ENCODE results near the gene CHST11.

CHST11 gene

GRCh38 chr12:104668274-104668718, 211.5 kb downstream of the CHST11 start (continued):
- TF ChIP-seq ZNF157 (tag by site-specific recombination; IDR thresholded peaks at IDR 0.05): no peak
- TF ChIP-seq ZNF473 (tag by site-specific recombination; IDR thresholded peaks at IDR 0.05): no peak
- TF ChIP-seq ZFHX2 (tag by site-specific recombination; conservative IDR thresholded peaks at IDR 0.05): no peak
- TF ChIP-seq ZNF544 (tag by site-specific recombination; IDR thresholded peaks at IDR 0.05): no peak
- no peak for TF ChIP-seq ZNF830 (tag by site-specific recombination; IDR thresholded peaks at IDR 0.05; ENCODE audit: low read depth)
- TF ChIP-seq ZNF248 (tag by site-specific recombination; IDR thresholded peaks at IDR 0.05): no peak
- no peak for TF ChIP-seq HOXD13 (CRISPR knock-in tag; IDR thresholded peaks at IDR 0.05; ENCODE audit: borderline replicate concordance)
- no peak for TF ChIP-seq ZNF133 (tag by site-specific recombination; IDR thresholded peaks at IDR 0.05)
- no peak for TF ChIP-seq OVOL3 (tag by site-specific recombination; IDR thresholded peaks at IDR 0.05)
- no peak for TF ChIP-seq PATZ1 (tag by site-specific recombination; IDR thresholded peaks at IDR 0.05)
- TF ChIP-seq ZNF626 (tag by site-specific recombination; IDR thresholded peaks at IDR 0.05): no peak
- no peak for TF ChIP-seq ZNF621 (tag by site-specific recombination; IDR thresholded peaks at IDR 0.05)
- TF ChIP-seq ZNF529 (tag by site-specific recombination; IDR thresholded peaks at IDR 0.05; ENCODE audit: insufficient replicate concordance): no peak
- TF ChIP-seq ZNF837 (tag by site-specific recombination; IDR thresholded peaks at IDR 0.05): no peak
- TF ChIP-seq ZNF175 (tag by site-specific recombination; IDR thresholded peaks at IDR 0.05): no peak
- no peak for TF ChIP-seq ZNF707 (tag by site-specific recombination; IDR thresholded peaks at IDR 0.05)
- no peak for TF ChIP-seq TCF7L2 (IDR thresholded peaks at IDR 0.05; ENCODE audit: borderline replicate concordance, low read depth, low read length)
- TF ChIP-seq ZNF585B (tag by site-specific recombination; IDR thresholded peaks at IDR 0.05): no peak
- TF ChIP-seq KLF8 (tag by site-specific recombination; IDR thresholded peaks at IDR 0.05): no peak
- TF ChIP-seq ZNF24 (tag by site-specific recombination; IDR thresholded peaks at IDR 0.05): no peak
- no peak for TF ChIP-seq SETDB1 (IDR thresholded peaks at IDR 0.05; ENCODE audit: insufficient read length, low read length)
- TF ChIP-seq ZNF221 (tag by site-specific recombination; IDR thresholded peaks at IDR 0.05; ENCODE audit: borderline replicate concordance): no peak
- no peak for TF ChIP-seq ZNF184 (tag by site-specific recombination; IDR thresholded peaks at IDR 0.05)
- TF ChIP-seq, protein P1, sequence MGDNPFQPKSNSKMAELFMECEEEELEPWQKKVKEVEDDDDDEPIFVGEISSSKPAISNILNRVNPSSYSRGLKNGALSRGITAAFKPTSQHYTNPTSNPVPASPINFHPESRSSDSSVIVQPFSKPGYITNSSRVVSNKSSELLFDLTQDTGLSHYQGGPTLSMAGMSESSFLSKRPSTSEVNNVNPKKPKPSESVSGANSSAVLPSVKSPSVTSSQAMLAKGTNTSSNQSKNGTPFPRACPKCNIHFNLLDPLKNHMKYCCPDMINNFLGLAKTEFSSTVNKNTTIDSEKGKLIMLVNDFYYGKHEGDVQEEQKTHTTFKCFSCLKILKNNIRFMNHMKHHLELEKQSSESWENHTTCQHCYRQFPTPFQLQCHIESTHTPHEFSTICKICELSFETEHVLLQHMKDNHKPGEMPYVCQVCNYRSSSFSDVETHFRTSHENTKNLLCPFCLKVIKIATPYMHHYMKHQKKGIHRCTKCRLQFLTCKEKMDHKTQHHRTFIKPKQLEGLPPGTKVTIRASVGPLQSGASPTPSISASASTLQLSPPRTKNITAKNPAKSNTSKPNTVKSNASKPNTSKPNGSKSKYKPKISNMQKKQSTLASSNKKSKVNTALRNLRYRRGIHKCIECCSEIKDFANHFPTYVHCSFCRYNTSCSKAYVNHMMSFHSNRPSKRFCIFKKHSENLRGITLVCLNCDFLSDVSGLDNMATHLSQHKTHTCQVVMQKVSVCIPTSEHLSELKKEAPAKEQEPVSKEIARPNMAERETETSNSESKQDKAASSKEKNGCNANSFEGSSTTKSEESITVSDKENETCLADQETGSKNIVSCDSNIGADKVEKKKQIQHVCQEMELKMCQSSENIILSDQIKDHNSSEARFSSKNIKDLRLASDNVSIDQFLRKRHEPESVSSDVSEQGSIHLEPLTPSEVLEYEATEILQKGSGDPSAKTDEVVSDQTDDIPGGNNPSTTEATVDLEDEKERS (tag by site-specific recombination; IDR thresholded peaks at IDR 0.05): no peak
- no peak for TF ChIP-seq SCRT1 (tag by site-specific recombination; IDR thresholded peaks at IDR 0.05; ENCODE audit: borderline replicate concordance)
- TF ChIP-seq ZNF16 (tag by site-specific recombination; IDR thresholded peaks at IDR 0.05; ENCODE audit: low read depth): no peak
- TF ChIP-seq ZNF112 (tag by site-specific recombination; IDR thresholded peaks at IDR 0.05): no peak
- TF ChIP-seq ZNF768 (tag by site-specific recombination; IDR thresholded peaks at IDR 0.05): no peak
- TF ChIP-seq ZNF843 (tag by site-specific recombination; IDR thresholded peaks at IDR 0.05): peak; percentile 65; the same call in 1 of the 2 replicates
- no peak for TF ChIP-seq ZNF155 (tag by site-specific recombination; IDR thresholded peaks at IDR 0.05)
- no peak for TF ChIP-seq ZFP3 (tag by site-specific recombination; IDR thresholded peaks at IDR 0.05; ENCODE audit: low read depth)
- TF ChIP-seq ZNF2 (tag by site-specific recombination; IDR thresholded peaks at IDR 0.05): no peak
- TF ChIP-seq, protein P2, sequence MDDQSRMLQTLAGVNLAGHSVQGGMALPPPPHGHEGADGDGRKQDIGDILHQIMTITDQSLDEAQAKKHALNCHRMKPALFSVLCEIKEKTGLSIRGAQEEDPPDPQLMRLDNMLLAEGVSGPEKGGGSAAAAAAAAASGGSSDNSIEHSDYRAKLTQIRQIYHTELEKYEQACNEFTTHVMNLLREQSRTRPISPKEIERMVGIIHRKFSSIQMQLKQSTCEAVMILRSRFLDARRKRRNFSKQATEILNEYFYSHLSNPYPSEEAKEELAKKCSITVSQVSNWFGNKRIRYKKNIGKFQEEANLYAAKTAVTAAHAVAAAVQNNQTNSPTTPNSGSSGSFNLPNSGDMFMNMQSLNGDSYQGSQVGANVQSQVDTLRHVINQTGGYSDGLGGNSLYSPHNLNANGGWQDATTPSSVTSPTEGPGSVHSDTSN (CRISPR knock-in tag; IDR thresholded peaks at IDR 0.05): no peak
- TF ChIP-seq ZNF624 (tag by site-specific recombination; IDR thresholded peaks at IDR 0.05): no peak
- TF ChIP-seq ZNF610 (tag by site-specific recombination; IDR thresholded peaks at IDR 0.05; ENCODE audit: borderline replicate concordance): no peak
- no peak for TF ChIP-seq ZNF571 (tag by site-specific recombination; IDR thresholded peaks at IDR 0.05)
- no peak for TF ChIP-seq ZNF202 (tag by site-specific recombination; IDR thresholded peaks at IDR 0.05; ENCODE audit: borderline replicate concordance)
- TF ChIP-seq ZIC2 (tag by site-specific recombination; IDR thresholded peaks at IDR 0.05): 0 out of 2 replicates have a peak, but pooled peaks have one; percentile 17
- no peak for TF ChIP-seq ZNF561 (tag by site-specific recombination; IDR thresholded peaks at IDR 0.05; ENCODE audit: borderline replicate concordance)

All from HEK293 (cell line).